ENCODE results near the gene TRIM63. TPM values are rescaled to one million over a fixed set of nuclear protein-coding genes. Genes with fewer than 3 reads are reported as not detected.

TRIM63 gene
- total and polyA plus RNA-seq, 2 of the 13 experiments (the other 11 are each of a cell fraction or from before 2014, with no cell fraction given): not detected

DNA sequence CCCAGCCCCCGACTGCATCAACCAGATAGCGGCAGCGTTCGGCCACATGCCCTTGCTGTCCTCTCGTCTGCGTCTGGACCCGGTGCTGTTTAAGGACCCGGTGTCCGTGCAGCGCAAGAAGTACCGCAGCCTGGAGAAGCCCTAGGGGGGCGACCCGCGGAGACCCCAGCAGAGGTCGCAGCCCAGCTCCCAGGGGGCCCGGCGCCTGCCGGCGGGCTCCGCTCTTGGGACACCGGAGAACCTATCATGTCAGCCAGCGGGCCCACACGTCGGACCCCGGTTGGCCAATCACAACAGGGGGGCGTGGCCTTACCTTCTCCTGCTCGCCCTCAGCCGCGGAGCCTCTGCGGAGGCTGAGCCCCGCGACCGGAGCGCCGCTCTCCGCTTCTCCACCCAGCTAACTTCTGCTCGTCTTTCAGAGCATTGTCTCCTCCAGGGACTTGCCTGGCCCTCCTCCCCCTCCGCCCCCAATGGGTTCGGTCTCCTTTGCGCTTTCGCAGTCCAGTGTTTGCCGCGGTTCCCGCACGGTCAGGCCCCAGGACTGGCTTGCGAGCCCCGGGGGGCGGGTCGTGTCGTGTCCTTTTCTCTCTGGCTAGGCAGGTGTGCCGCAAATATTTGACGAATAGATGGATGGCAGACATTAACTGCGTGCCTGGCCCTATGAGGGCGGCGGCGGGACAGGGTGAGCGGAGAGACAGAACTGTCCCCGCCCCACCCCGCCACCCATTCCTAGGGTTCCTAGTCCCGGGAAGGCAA, 32.0 kb downstream of the TRIM63 start (continued):
- peak; percentile 73 for TF ChIP-seq RBFOX2 (IDR thresholded peaks at IDR 0.05; ENCODE audit: low read depth, low read length)
- no peak for TF ChIP-seq SNAPC2 (CRISPR knock-in tag; IDR thresholded peaks at IDR 0.05)
- no peak for TF ChIP-seq KDM3A (CRISPR knock-in tag; IDR thresholded peaks at IDR 0.05; ENCODE audit: low read depth)
- TF ChIP-seq, protein P1, sequence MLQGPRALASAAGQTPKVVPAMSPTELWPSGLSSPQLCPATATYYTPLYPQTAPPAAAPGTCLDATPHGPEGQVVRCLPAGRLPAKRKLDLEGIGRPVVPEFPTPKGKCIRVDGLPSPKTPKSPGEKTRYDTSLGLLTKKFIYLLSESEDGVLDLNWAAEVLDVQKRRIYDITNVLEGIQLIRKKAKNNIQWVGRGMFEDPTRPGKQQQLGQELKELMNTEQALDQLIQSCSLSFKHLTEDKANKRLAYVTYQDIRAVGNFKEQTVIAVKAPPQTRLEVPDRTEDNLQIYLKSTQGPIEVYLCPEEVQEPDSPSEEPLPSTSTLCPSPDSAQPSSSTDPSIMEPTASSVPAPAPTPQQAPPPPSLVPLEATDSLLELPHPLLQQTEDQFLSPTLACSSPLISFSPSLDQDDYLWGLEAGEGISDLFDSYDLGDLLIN (CRISPR knock-in tag; IDR thresholded peaks at IDR 0.05; ENCODE audit: borderline replicate concordance): no peak
- TF ChIP-seq ZNF263 (CRISPR knock-in tag; IDR thresholded peaks at IDR 0.05): peak; percentile 16; the same call in 1 of the 2 replicates
- TF ChIP-seq, protein P2, sequence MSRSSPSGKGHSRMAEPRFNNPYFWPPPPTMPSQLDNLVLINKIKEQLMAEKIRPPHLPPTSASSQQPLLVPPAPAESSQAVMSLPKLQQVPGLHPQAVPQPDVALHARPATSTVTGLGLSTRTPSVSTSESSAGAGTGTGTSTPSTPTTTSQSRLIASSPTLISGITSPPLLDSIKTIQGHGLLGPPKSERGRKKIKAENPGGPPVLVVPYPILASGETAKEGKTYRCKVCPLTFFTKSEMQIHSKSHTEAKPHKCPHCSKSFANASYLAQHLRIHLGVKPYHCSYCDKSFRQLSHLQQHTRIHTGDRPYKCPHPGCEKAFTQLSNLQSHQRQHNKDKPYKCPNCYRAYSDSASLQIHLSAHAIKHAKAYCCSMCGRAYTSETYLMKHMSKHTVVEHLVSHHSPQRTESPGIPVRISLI (CRISPR knock-in tag; IDR thresholded peaks at IDR 0.05; ENCODE audit: borderline replicate concordance): 0 out of 2 replicates have a peak, but pooled peaks have one; percentile 19
- peak; percentile 72 for TF ChIP-seq SP4 (CRISPR knock-in tag; IDR thresholded peaks at IDR 0.05)
- TF ChIP-seq ZNF879 (CRISPR knock-in tag; IDR thresholded peaks at IDR 0.05): peak; percentile 78
- peak; percentile 42; the same call in 1 of the 2 replicates for TF ChIP-seq ZNF563 (CRISPR knock-in tag; IDR thresholded peaks at IDR 0.05)
- no peak; the same call in 1 of the 2 replicates for TF ChIP-seq ZNF567 (CRISPR knock-in tag; IDR thresholded peaks at IDR 0.05; ENCODE audit: borderline replicate concordance)
- no peak for TF ChIP-seq NFE2L1 (CRISPR knock-in tag; IDR thresholded peaks at IDR 0.05; ENCODE audit: borderline replicate concordance)
- peak; percentile 90 for TF ChIP-seq RFXAP (CRISPR knock-in tag; IDR thresholded peaks at IDR 0.05; ENCODE audit: borderline replicate concordance)
- TF ChIP-seq SMAD3 (CRISPR knock-in tag; IDR thresholded peaks at IDR 0.05): 0 out of 2 replicates have a peak, but pooled peaks have one; percentile 2
- TF ChIP-seq MYNN (CRISPR knock-in tag; IDR thresholded peaks at IDR 0.05; ENCODE audit: low read depth): 0 out of 2 replicates have a peak, but pooled peaks have one; percentile 31
- TF ChIP-seq KDM5B (CRISPR knock-in tag; IDR thresholded peaks at IDR 0.05; ENCODE audit: borderline replicate concordance): peak; percentile 14; the same call in 1 of the 2 replicates
- TF ChIP-seq, protein P3, sequence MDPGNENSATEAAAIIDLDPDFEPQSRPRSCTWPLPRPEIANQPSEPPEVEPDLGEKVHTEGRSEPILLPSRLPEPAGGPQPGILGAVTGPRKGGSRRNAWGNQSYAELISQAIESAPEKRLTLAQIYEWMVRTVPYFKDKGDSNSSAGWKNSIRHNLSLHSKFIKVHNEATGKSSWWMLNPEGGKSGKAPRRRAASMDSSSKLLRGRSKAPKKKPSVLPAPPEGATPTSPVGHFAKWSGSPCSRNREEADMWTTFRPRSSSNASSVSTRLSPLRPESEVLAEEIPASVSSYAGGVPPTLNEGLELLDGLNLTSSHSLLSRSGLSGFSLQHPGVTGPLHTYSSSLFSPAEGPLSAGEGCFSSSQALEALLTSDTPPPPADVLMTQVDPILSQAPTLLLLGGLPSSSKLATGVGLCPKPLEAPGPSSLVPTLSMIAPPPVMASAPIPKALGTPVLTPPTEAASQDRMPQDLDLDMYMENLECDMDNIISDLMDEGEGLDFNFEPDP (CRISPR knock-in tag; conservative IDR thresholded peaks at IDR 0.05): no peak
- TF ChIP-seq, protein P4, sequence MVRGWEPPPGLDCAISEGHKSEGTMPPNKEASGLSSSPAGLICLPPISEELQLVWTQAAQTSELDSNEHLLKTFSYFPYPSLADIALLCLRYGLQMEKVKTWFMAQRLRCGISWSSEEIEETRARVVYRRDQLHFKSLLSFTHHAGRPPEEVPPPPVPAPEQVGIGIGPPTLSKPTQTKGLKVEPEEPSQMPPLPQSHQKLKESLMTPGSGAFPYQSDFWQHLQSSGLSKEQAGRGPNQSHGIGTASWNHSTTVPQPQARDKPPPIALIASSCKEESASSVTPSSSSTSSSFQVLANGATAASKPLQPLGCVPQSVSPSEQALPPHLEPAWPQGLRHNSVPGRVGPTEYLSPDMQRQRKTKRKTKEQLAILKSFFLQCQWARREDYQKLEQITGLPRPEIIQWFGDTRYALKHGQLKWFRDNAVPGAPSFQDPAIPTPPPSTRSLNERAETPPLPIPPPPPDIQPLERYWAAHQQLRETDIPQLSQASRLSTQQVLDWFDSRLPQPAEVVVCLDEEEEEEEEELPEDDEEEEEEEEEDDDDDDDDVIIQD (CRISPR knock-in tag; IDR thresholded peaks at IDR 0.05; ENCODE audit: low read depth): no peak
- peak; percentile 58; the same call in 1 of the 2 replicates for TF ChIP-seq TAF1 (CRISPR knock-in tag; IDR thresholded peaks at IDR 0.05)
- TF ChIP-seq, protein P5, sequence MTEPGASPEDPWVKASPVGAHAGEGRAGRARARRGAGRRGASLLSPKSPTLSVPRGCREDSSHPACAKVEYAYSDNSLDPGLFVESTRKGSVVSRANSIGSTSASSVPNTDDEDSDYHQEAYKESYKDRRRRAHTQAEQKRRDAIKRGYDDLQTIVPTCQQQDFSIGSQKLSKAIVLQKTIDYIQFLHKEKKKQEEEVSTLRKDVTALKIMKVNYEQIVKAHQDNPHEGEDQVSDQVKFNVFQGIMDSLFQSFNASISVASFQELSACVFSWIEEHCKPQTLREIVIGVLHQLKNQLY (CRISPR knock-in tag; IDR thresholded peaks at IDR 0.05): no peak
- TF ChIP-seq, protein P6, sequence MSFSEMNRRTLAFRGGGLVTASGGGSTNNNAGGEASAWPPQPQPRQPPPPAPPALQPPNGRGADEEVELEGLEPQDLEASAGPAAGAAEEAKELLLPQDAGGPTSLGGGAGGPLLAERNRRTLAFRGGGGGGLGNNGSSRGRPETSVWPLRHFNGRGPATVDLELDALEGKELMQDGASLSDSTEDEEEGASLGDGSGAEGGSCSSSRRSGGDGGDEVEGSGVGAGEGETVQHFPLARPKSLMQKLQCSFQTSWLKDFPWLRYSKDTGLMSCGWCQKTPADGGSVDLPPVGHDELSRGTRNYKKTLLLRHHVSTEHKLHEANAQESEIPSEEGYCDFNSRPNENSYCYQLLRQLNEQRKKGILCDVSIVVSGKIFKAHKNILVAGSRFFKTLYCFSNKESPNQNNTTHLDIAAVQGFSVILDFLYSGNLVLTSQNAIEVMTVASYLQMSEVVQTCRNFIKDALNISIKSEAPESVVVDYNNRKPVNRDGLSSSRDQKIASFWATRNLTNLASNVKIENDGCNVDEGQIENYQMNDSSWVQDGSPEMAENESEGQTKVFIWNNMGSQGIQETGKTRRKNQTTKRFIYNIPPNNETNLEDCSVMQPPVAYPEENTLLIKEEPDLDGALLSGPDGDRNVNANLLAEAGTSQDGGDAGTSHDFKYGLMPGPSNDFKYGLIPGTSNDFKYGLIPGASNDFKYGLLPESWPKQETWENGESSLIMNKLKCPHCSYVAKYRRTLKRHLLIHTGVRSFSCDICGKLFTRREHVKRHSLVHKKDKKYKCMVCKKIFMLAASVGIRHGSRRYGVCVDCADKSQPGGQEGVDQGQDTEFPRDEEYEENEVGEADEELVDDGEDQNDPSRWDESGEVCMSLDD (CRISPR knock-in tag; IDR thresholded peaks at IDR 0.05; ENCODE audit: borderline replicate concordance): no peak
